CD4-positive, alpha-beta T cell (primary cell): ENCODE measurements around the gene EML3. TPM values are rescaled to one million over a fixed set of nuclear protein-coding genes. Genes with fewer than 3 reads are reported as not detected.

Experiments used
- ATAC-seq: fragments of 200-7000 bp; cut with Tn5 transposase; one replicate; pipeline ENCODE4 v1.10.0; 2022; ENCODE audit warnings: mild to moderate bottlenecking; ENCODE audit not compliant: poor library complexity
- CTCF ChIA-PET: fragments of 350-600 bp; sonication (Branson Sonifier 250); formaldehyde crosslinking; loops from one replicate; lab custom pipeline; 2021; ENCODE audit warnings: antibody characterized with exemption, inconsistent platforms; lab: Charles Lee
- POLR2A ChIA-PET: fragments of 350-600 bp; sonication (Branson Sonifier 250); formaldehyde crosslinking; loops from one replicate; lab custom pipeline; 2021; ENCODE audit warnings: antibody characterized with exemption, inconsistent platforms; lab: Charles Lee
- DNase-seq, 14 experiments: peaks; one replicate each; pipeline ENCODE4 v3.0.0-alpha.2; 2013 to 2020; ENCODE audit warnings: mixed read lengths in 2 of 14
- H3K27ac ChIP-seq, 2 donors: one replicate each; pipeline versions ENCODE4 v1.5.1 to v1.7.0; 2013; ENCODE audit warnings: low read length in 2 of 2, low read depth in 1 of 2, mild to moderate bottlenecking in 1 of 2
- H3K27me3 ChIP-seq, 2 experiments: 1 replicate in 1 of 2; 2 replicates in 1 of 2; pipeline versions ENCODE4 v1.6.1 to v1.7.0; 2013; ENCODE audit warnings: low read length in 2 of 2, control low read depth in 1 of 2, mild to moderate bottlenecking in 1 of 2, moderate library complexity in 1 of 2; ENCODE audit not compliant: insufficient read depth in 2 of 2, control insufficient read depth in 1 of 2
- H3K36me3 ChIP-seq: one replicate; pipeline ENCODE4 v1.6.1; 2013; ENCODE audit warnings: low read length, control low read depth; ENCODE audit not compliant: insufficient read depth
- H3K4me1 ChIP-seq: one replicate; pipeline ENCODE4 v1.6.1; 2013; ENCODE audit warnings: low read length, control low read depth; ENCODE audit not compliant: insufficient read depth
- H3K4me3 ChIP-seq: one replicate; pipeline ENCODE4 v1.5.1; 2013; ENCODE audit warnings: mild to moderate bottlenecking, low read length, moderate library complexity
- H3K9me3 ChIP-seq, 2 experiments: 1 replicate in 1 of 2; 2 replicates in 1 of 2; pipeline versions ENCODE4 v1.6.1 to v1.7.0; 2013; ENCODE audit warnings: low read length in 2 of 2, mild to moderate bottlenecking in 2 of 2, control low read depth in 1 of 2, moderate library complexity in 1 of 2; ENCODE audit not compliant: control insufficient read depth in 1 of 2, insufficient read depth in 1 of 2
- H3K27ac Mint-ChIP-seq: one replicate; pipeline ENCODE4 v1.8.0; 2020; ENCODE audit warnings: mixed read lengths
- H3K27me3 Mint-ChIP-seq: one replicate; pipeline ENCODE4 v1.8.0; 2021; ENCODE audit warnings: mixed read lengths
- H3K36me3 Mint-ChIP-seq: one replicate; pipeline ENCODE4 v1.8.0; 2021; ENCODE audit warnings: low read depth, mixed read lengths
- H3K4me1 Mint-ChIP-seq: one replicate; pipeline ENCODE4 v1.8.0; 2021; ENCODE audit warnings: low read depth, mixed read lengths
- H3K4me3 Mint-ChIP-seq: one replicate; pipeline ENCODE4 v1.8.0; 2020; ENCODE audit warnings: mild to moderate bottlenecking, mixed read lengths
- H3K9me3 Mint-ChIP-seq: one replicate; pipeline ENCODE4 v1.8.0; 2020; ENCODE audit warnings: mixed read lengths
- intact Hi-C, 2 experiments: fragments of 100-400 bp; cut with DNase I in 1 of 2; cut with micrococcal nuclease in 1 of 2; formaldehyde crosslinking; loops; one replicate each; pipeline versions ENCODE4 v1.15.1 to v1.9.0; 2023 to 2025; cut with DNase I, micrococcal nuclease
- total RNA-seq, 174 experiments: library from RNA in 2 of 174; stranded (reverse) in 2 of 174; gene quantifications; one replicate each; pipeline ENCODE4 v1.2.3 and lab custom pipeline; 2021 to 2026
- TF ChIP-seq, protein P1 (sequence below): fragments of 200-600 bp; IDR thresholded peaks from one replicate; pipeline ENCODE4 v1.8.0; 2022; ENCODE audit warnings: antibody characterized with exemption, mild to moderate bottlenecking

The EML3 gene
- total RNA-seq, 2 experiments from 2014 or later = 142 to 144 TPM

- peak overlapping the region; percentile 49 for H3K4me3 ChIP-seq
- peak overlapping the region; percentile 96 to 97 for H3K27ac ChIP-seq
- peaks cover 21% of the 10 kb centered on the region for H3K36me3 ChIP-seq
- peaks cover 32% of the 10 kb centered on the region for H3K36me3 Mint-ChIP-seq
- H3K27me3 Mint-ChIP-seq = no peaks in the 10 kb centered on the region
- intact Hi-C loops = loop anchor here in 1 of 2 experiments (1.0 to 5.0 kb wide), 2 partner anchors 9 to 37 kb away; partner anchors contain the start of genes AHNAK and TUT1
- H3K9me3 Mint-ChIP-seq = no peaks in the 10 kb centered on the region
- no peaks in the 10 kb centered on the region for H3K9me3 ChIP-seq
- ATAC-seq (peak; percentile 44), DNase-seq (peak in 12 of 14 experiments; percentile 37 to 96 (median 52))
- POLR2A ChIA-PET = interaction anchor here (0.6 to 6.6 kb wide), 15 partner anchors 11 to 587 kb away, joined by 3 to 122 read pairs (median 5); partner anchors contain the start of genes AHNAK, B3GAT3, C11orf98 and CSKMT
- peak overlapping the region; percentile 84 for H3K4me3 Mint-ChIP-seq
- peak overlapping the region; percentile 95 for H3K27ac Mint-ChIP-seq
- TF ChIP-seq, protein P1, sequence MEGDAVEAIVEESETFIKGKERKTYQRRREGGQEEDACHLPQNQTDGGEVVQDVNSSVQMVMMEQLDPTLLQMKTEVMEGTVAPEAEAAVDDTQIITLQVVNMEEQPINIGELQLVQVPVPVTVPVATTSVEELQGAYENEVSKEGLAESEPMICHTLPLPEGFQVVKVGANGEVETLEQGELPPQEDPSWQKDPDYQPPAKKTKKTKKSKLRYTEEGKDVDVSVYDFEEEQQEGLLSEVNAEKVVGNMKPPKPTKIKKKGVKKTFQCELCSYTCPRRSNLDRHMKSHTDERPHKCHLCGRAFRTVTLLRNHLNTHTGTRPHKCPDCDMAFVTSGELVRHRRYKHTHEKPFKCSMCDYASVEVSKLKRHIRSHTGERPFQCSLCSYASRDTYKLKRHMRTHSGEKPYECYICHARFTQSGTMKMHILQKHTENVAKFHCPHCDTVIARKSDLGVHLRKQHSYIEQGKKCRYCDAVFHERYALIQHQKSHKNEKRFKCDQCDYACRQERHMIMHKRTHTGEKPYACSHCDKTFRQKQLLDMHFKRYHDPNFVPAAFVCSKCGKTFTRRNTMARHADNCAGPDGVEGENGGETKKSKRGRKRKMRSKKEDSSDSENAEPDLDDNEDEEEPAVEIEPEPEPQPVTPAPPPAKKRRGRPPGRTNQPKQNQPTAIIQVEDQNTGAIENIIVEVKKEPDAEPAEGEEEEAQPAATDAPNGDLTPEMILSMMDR = no peak
- CTCF ChIA-PET = interaction anchor here (11.6 to 12.2 kb wide), 2 partner anchors 13 to 131 kb away, joined by 92 to 251 read pairs; partner anchors contain the start of gene AHNAK
- peaks cover 87% of the 10 kb centered on the region for H3K4me1 Mint-ChIP-seq
- H3K4me1 ChIP-seq = peaks cover 99% of the 10 kb centered on the region
- no peaks in the 10 kb centered on the region for H3K27me3 ChIP-seq
Measured at GRCh38 chr11:62555464-62556107, 57.0 kb downstream of the EML3 start.

GRCh38 chr11:62554387-62555167 lies 58.0 kb downstream of the EML3 start:
- peaks cover 11% of the 10 kb centered on the region for H3K36me3 ChIP-seq
- ATAC-seq (no peak), DNase-seq (peak in 2 of 14 experiments; percentile 45 to 47)
- H3K27ac ChIP-seq = peak overlapping the region; percentile 96 to 97
- TF ChIP-seq, protein P1 = no peak
- CTCF ChIA-PET = interaction anchor here (11.6 to 12.2 kb wide), 2 partner anchors 12 to 130 kb away, joined by 92 to 251 read pairs; partner anchors contain the start of gene AHNAK
- H3K4me1 Mint-ChIP-seq = peaks cover 87% of the 10 kb centered on the region
- peaks cover 99% of the 10 kb centered on the region for H3K4me1 ChIP-seq
- no peaks in the 10 kb centered on the region for H3K9me3 Mint-ChIP-seq
- no peaks in the 10 kb centered on the region for H3K9me3 ChIP-seq
- no peaks in the 10 kb centered on the region for H3K27me3 Mint-ChIP-seq
- POLR2A ChIA-PET = interaction anchor here (0.9 to 6.6 kb wide), 10 partner anchors 10 to 287 kb away, joined by 3 to 122 read pairs (median 12); partner anchors contain the start of genes AHNAK, C11orf98, CSKMT and EEF1G
- H3K27ac Mint-ChIP-seq = peak overlapping the region; percentile 95
- H3K27me3 ChIP-seq = no peaks in the 10 kb centered on the region
- peaks cover 22% of the 10 kb centered on the region for H3K36me3 Mint-ChIP-seq
- peak overlapping the region; percentile 49 for H3K4me3 ChIP-seq
- peak overlapping the region; percentile 84 for H3K4me3 Mint-ChIP-seq
- intact Hi-C loops = loop anchor here in 1 of 2 experiments (1.0 to 5.0 kb wide), 2 partner anchors 8 to 38 kb away; partner anchors contain the start of genes AHNAK and TUT1

DNA sequence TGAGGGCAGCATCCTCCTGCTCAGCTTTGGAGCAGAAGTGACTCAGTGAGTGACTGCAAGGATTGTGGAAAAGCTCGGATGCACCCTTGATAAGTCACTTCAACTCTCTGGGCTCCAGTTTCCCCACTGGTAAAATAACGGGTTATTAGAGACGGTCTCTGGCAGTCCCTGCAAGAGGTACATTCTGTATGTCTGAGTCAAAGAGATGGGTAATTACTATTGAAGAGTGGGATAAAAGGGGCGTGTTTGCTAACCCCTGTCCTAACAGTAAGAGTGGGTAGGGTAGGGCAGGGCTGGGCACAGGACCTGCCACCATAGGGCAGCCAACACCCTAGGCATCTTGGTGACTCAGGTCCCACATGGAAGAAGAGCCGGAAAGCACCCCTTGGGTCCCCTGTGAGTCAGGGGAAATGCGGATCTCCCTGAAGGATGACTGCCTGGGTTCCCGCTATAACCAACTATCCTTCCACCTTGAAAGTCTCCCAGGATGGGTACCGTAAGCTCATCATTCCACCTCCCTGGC lies 58.7 kb downstream of the EML3 start:
- Histone ChIP-seq H3K27ac (peak overlapping the region; percentile 96 to 97), H3K4me3 (peak overlapping the region; percentile 17), H3K36me3 (peaks cover 5% of the 10 kb centered on the region), H3K27me3 (no peaks in the 10 kb centered on the region), H3K9me3 (no peaks in the 10 kb centered on the region), H3K4me1 (peaks cover 97% of the 10 kb centered on the region)
- Mint-ChIP-seq H3K4me3 (peak overlapping the region; percentile 84), H3K27ac (peak overlapping the region; percentile 95), H3K36me3 (peaks cover 15% of the 10 kb centered on the region), H3K4me1 (peaks cover 82% of the 10 kb centered on the region), H3K27me3 (no peaks in the 10 kb centered on the region), H3K9me3 (no peaks in the 10 kb centered on the region)
- intact Hi-C loops = no loop called here
- ATAC-seq (no peak), DNase-seq (peak in 2 of 14 experiments; percentile 68 to 77)
- TF ChIP-seq, protein P1 = no peak
- ChIA-PET POLR2A (interaction anchor here (0.6 to 6.6 kb wide), 13 partner anchors 9 to 327 kb away, joined by 3 to 122 read pairs (median 10); partner anchors contain the start of genes AHNAK, C11orf98, CSKMT and EEF1G), CTCF (interaction anchor here (0.7 to 11.6 kb wide), 2 partner anchors 12 to 129 kb away, joined by 3 to 251 read pairs; partner anchors contain the start of gene AHNAK)
